ENCODE measurements around the gene PKDREJ.

Gene PKDREJ

DNA sequence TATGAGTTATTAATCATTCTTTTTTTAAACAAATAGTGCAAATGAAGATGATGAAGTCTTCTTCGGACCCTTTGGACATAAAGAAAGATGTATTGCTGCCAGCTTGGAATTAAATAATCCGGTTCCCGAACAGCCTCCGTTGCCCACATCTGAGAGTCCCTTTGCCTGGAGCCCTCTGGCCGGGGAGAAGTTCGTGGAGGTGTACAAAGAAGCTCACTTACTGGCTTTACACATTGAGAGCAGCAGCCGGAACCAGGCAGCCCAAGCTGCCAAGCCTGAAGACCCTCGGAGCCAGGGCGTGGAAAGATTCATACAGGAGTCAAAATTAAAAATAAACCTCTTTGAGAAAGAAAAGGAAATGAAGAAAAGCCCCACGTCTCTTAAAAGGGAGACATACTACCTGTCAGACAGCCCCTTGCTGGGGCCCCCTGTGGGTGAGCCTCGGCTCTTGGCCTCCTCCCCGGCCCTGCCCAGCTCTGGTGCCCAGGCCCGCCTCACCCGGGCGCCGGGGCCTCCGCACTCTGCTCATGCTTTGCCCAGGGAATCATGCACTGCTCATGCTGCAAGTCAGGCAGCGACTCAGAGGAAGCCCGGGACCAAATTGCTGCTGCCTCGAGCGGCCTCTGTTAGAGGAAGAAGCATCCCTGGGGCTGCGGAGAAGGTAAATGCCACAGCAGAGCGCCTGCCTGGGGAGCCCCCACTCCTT, 45.3 kb upstream of the PKDREJ start:
- Histone ChIP-seq H3K9me3 (ENCODE audit: control insufficient read depth, insufficient read depth, low read length) (no peaks in the 10 kb centered on the region), H3K4me3 (ENCODE audit: low read length) (no peak overlapping the region), H3K9me2 (replicated peaks; ENCODE audit: control insufficient read depth, low read length) (no peaks in the 10 kb centered on the region), H4K20me1 (ENCODE audit: control insufficient read depth, insufficient read depth, low read depth, low read length) (peaks cover 5% of the 10 kb centered on the region; the same call in 1 of the 2 replicates), H3F3A (ENCODE audit: control insufficient read depth, insufficient read depth) (no peaks in the 10 kb centered on the region), H3K79me2 (ENCODE audit: control insufficient read depth, low read length) (peaks cover 80% of the 10 kb centered on the region), H3K4me2 (ENCODE audit: low read length) (no peak overlapping the region), H3K36me3 (ENCODE audit: control insufficient read depth, low read length) (peaks cover 78% of the 10 kb centered on the region), H3K27me3 (ENCODE audit: control insufficient read depth, low read length) (no peaks in the 10 kb centered on the region), H3K4me1 (ENCODE audit: control insufficient read depth, low read length) (no peaks in the 10 kb centered on the region), H3K27ac (ENCODE audit: low read depth, low read length) (no peak overlapping the region)
- TF ChIP-seq EZH2phosphoT487 (IDR thresholded peaks at IDR 0.05; ENCODE audit: borderline replicate concordance, low read length) = no peak
- TF ChIP-seq, protein P1, sequence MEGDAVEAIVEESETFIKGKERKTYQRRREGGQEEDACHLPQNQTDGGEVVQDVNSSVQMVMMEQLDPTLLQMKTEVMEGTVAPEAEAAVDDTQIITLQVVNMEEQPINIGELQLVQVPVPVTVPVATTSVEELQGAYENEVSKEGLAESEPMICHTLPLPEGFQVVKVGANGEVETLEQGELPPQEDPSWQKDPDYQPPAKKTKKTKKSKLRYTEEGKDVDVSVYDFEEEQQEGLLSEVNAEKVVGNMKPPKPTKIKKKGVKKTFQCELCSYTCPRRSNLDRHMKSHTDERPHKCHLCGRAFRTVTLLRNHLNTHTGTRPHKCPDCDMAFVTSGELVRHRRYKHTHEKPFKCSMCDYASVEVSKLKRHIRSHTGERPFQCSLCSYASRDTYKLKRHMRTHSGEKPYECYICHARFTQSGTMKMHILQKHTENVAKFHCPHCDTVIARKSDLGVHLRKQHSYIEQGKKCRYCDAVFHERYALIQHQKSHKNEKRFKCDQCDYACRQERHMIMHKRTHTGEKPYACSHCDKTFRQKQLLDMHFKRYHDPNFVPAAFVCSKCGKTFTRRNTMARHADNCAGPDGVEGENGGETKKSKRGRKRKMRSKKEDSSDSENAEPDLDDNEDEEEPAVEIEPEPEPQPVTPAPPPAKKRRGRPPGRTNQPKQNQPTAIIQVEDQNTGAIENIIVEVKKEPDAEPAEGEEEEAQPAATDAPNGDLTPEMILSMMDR (IDR thresholded peaks at IDR 0.05; ENCODE audit: low read depth, low read length, poor library complexity, severe bottlenecking) = no peak

DNA sequence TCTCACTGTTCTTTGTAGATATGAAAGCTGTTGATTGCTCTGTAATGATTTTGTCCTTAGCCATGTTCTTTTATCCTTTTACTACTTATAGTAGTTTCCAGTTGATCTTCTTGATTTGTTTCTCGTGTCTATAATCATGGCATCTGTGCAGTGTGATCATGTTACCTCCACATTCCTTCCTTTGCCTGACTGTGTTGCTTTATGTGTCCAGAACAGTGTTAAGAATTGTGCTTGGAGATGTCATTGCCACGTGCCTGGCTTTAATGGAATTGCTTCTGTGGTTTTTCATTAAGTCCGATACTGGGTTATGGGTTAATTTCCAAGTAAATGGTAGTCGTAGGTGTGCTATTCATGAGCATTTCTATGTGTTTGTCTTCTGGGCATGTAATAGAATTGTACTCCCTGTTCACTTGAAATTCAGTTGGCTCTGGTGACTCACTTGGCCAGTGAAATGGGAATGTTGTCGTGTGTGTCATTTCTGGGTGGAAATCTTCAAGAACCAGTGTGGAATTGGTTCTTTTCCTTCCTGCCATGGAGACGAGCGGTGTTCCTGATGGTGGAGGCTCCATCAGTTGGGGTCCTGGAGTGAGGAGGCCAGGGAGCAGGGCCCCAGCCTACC, 40.3 kb upstream of the PKDREJ start:
- no peaks in the 10 kb centered on the region for H3K9me2 ChIP-seq (replicated peaks; ENCODE audit: control insufficient read depth, low read length)
- no peaks in the 10 kb centered on the region for H3K27me3 ChIP-seq (ENCODE audit: control insufficient read depth, low read length)
- no peak overlapping the region for H3K27ac ChIP-seq (ENCODE audit: low read depth, low read length)
- peaks cover 74% of the 10 kb centered on the region for H3K36me3 ChIP-seq (ENCODE audit: control insufficient read depth, low read length)
- peaks cover 9% of the 10 kb centered on the region for H3K4me1 ChIP-seq (ENCODE audit: control insufficient read depth, low read length)
- no peaks in the 10 kb centered on the region for H3F3A ChIP-seq (ENCODE audit: control insufficient read depth, insufficient read depth)
- peaks cover 96% of the 10 kb centered on the region for H3K79me2 ChIP-seq (ENCODE audit: control insufficient read depth, low read length)
- H3K9me3 ChIP-seq (ENCODE audit: control insufficient read depth, insufficient read depth, low read length) = no peaks in the 10 kb centered on the region
- no peak for TF ChIP-seq EZH2phosphoT487 (IDR thresholded peaks at IDR 0.05; ENCODE audit: borderline replicate concordance, low read length)
- TF ChIP-seq, protein P1 (IDR thresholded peaks at IDR 0.05; ENCODE audit: low read depth, low read length, poor library complexity, severe bottlenecking) = no peak
- H3K4me2 ChIP-seq (ENCODE audit: low read length) = no peak overlapping the region
- no peak overlapping the region for H3K4me3 ChIP-seq (ENCODE audit: low read length)
- H4K20me1 ChIP-seq (ENCODE audit: control insufficient read depth, insufficient read depth, low read depth, low read length) = peaks cover 7% of the 10 kb centered on the region; the same call in 1 of the 2 replicates

DNA sequence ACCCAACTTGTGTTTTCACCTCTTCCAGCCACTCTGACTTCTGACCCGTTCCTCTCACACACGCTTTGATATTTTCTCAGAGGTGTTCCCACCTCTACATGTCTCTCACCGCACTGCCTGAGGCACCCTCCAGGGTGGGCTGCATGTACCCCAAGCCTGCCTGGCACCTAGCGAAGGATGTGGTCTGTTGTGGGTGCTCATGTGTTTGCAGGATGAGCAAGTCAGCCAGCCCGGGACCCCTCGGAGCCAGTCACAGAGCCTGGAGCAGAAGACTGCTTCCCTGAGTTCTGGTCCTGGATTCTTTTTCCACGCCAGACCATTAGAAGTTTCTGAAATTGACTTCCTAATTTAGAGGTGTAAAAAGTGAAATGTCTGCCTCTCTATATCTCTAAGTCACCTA, 37.3 kb upstream of the PKDREJ start:
- Histone ChIP-seq H4K20me1 (ENCODE audit: control insufficient read depth, insufficient read depth, low read depth, low read length) (peaks cover 7% of the 10 kb centered on the region; the same call in 1 of the 2 replicates), H3K36me3 (ENCODE audit: control insufficient read depth, low read length) (peaks cover 70% of the 10 kb centered on the region), H3K27me3 (ENCODE audit: control insufficient read depth, low read length) (no peaks in the 10 kb centered on the region), H3K4me2 (ENCODE audit: low read length) (no peak overlapping the region), H3K27ac (ENCODE audit: low read depth, low read length) (no peak overlapping the region), H3F3A (ENCODE audit: control insufficient read depth, insufficient read depth) (no peaks in the 10 kb centered on the region), H3K79me2 (ENCODE audit: control insufficient read depth, low read length) (peaks cover 92% of the 10 kb centered on the region), H3K4me1 (ENCODE audit: control insufficient read depth, low read length) (peaks cover 23% of the 10 kb centered on the region), H3K4me3 (ENCODE audit: low read length) (no peak overlapping the region), H3K9me2 (replicated peaks; ENCODE audit: control insufficient read depth, low read length) (no peaks in the 10 kb centered on the region), H3K9me3 (ENCODE audit: control insufficient read depth, insufficient read depth, low read length) (no peaks in the 10 kb centered on the region)
- no peak for TF ChIP-seq EZH2phosphoT487 (IDR thresholded peaks at IDR 0.05; ENCODE audit: borderline replicate concordance, low read length)
- TF ChIP-seq, protein P1 (IDR thresholded peaks at IDR 0.05; ENCODE audit: low read depth, low read length, poor library complexity, severe bottlenecking) = no peak

Measured in DOHH2 (cell line).